BJ (cell line): ENCODE data around the gene PALM3. TPM values are rescaled to one million over a fixed set of nuclear protein-coding genes. Genes with fewer than 3 reads are reported as not detected.
"Not testable (repeated sequence)": the region's sequence is repeated elsewhere in the genome, so short reads cannot be mapped to it uniquely, and the experiment has no call there.

Experiments used
- CTCF ChIA-PET: fragments of 350-600 bp; formaldehyde crosslinking; extraction: SDS; loops from one replicate; lab custom pipeline; 2021; ENCODE audit warnings: antibody characterized with exemption, inconsistent platforms; lab: Yijun Ruan, JAX
- POLR2A ChIA-PET: fragments of 300-600 bp; sonication (Branson Sonifier 250); formaldehyde crosslinking; extraction: SDS; loops from one replicate; lab custom pipeline; 2021; ENCODE audit warnings: antibody characterized with exemption; lab: Charles Lee
- DNase-seq: peaks from one replicate; pipeline ENCODE4 v3.0.0-alpha.2; 2011; ENCODE audit warnings: low read depth
- H3K27me3 ChIP-seq: 2 replicates; pipeline ENCODE4 v1.6.0; 2011; ENCODE audit warnings: low read length; ENCODE audit not compliant: control insufficient read depth, insufficient read depth
- H3K36me3 ChIP-seq: 2 replicates; pipeline ENCODE4 v1.5.1; 2011; ENCODE audit warnings: low read length; ENCODE audit not compliant: control insufficient read depth, insufficient read depth
- H3K4me3 ChIP-seq: 2 replicates; pipeline ENCODE4 v1.5.1; 2011; ENCODE audit warnings: low read depth, mild to moderate bottlenecking, control low read depth, low read length
- CTCF ChIP-seq: IDR thresholded peaks from 2 replicates; pipeline ENCODE4 v1.5.1; 2011; ENCODE audit warnings: low read depth, mild to moderate bottlenecking, control low read depth, inconsistent platforms, low read length, moderate library complexity; ENCODE audit not compliant: insufficient read depth
- polyA plus RNA-seq: library from polyadenylated mRNA; depleted of rRNA; stranded (reverse); fragments of >200 nt; gene quantifications from 2 replicates; pipeline ENCODE4 v1.2.3, GENCODE V29; 2011

PALM3 gene
- polyA plus RNA-seq, 1 experiment: 0.17 TPM

GRCh38 chr19:14039181-14039580 lies 22.7 kb downstream of the PALM3 start:
- H3K36me3 ChIP-seq: no peaks in the 10 kb centered on the region
- CTCF ChIA-PET: interaction anchor here (2.8 kb wide), 1 partner anchor 20 kb away, joined by 18 read pairs; no protein-coding TSS in a partner anchor
- H3K4me3 ChIP-seq: no peak overlapping the region
- no peak for TF ChIP-seq CTCF
- H3K27me3 ChIP-seq: no peaks in the 10 kb centered on the region
- DNase-seq: no peak
- POLR2A ChIA-PET: no interaction called here

GRCh38 chr19:14035706-14036105 lies 26.2 kb downstream of the PALM3 start:
- DNase-seq: no peak
- ChIA-PET POLR2A (no interaction called here), CTCF (interaction anchor here (0.7 to 2.1 kb wide), 5 partner anchors 10 to 152 kb away, joined by 3 to 9 read pairs (median 4); no protein-coding TSS in a partner anchor)
- H3K4me3 ChIP-seq: no peak overlapping the region
- no peaks in the 10 kb centered on the region for H3K27me3 ChIP-seq
- no peak for TF ChIP-seq CTCF
- no peaks in the 10 kb centered on the region for H3K36me3 ChIP-seq

- DNase-seq, POLR2A ChIA-PET, H3K4me3 ChIP-seq, H3K27me3 ChIP-seq, H3K36me3 ChIP-seq: not testable (repeated sequence)
- CTCF ChIA-PET: interaction anchor here (1.0 to 2.1 kb wide), 4 partner anchors 13 to 24 kb away, joined by 4 to 9 read pairs (median 4); no protein-coding TSS in a partner anchor
These were observed 26.7 kb downstream of the PALM3 start for GRCh38 chr19:14035159-14035558.

GRCh38 chr19:14033946-14034345 lies 27.9 kb downstream of the PALM3 start:
- no peaks in the 10 kb centered on the region for H3K36me3 ChIP-seq
- no peak overlapping the region for H3K4me3 ChIP-seq
- TF ChIP-seq CTCF: no peak
- H3K27me3 ChIP-seq: no peaks in the 10 kb centered on the region
- CTCF ChIA-PET: interaction anchor here (0.7 to 1.3 kb wide), 3 partner anchors 9 to 19 kb away, joined by 3 to 4 read pairs (median 3); no protein-coding TSS in a partner anchor
- POLR2A ChIA-PET: no interaction called here
- DNase-seq: no peak

GRCh38 chr19:14031719-14032480 lies 30.0 kb downstream of the PALM3 start, which contains the start of gene IL27RA:
Gene IL27RA, plus strand, starts transcription at chr19:14031762. Its CDS starts 111 bp downstream, at chr19:14031873.
- Histone ChIP-seq H3K36me3 (no peaks in the 10 kb centered on the region), H3K4me3 (peak within 1 kb of the TSS; percentile 61), H3K27me3 (peaks cover 6% of the 10 kb centered on the region)
- TF ChIP-seq CTCF: peak; percentile 87
- ChIA-PET CTCF (interaction anchor here (0.6 to 2.3 kb wide), 32 partner anchors 9 to 386 kb away, joined by 3 to 21 read pairs (median 4); partner anchors contain the start of genes ADGRE5, PALM3, PODNL1 and PRKACA), POLR2A (no interaction called here)
- DNase-seq: no peak
